Panc1 (cell line): ENCODE measurements around the gene NLRP7. TPM values are rescaled to one million over a fixed set of nuclear protein-coding genes. Genes with fewer than 3 reads are reported as not detected.
"Not testable (repeated sequence)": the region's sequence is repeated elsewhere in the genome, so short reads cannot be mapped to it uniquely, and the experiment has no call there.

ENCODE experiments used
- ATAC-seq: fragments of 200-7000 bp; cut with Tn5 transposase; 2 replicates; pipeline ENCODE4 v1.9.1; 2020; ENCODE audit warnings: mild to moderate bottlenecking, moderate library complexity
- BruUV-seq: library from RNA; stranded (reverse); fragments of 400-500 nt; replicated peaks from 2 replicates; lab custom pipeline; 2021; lab: Mats Ljungman, UMichigan
- CTCF ChIA-PET: fragments of 300-600 bp; sonication (Branson Sonifier 250); formaldehyde crosslinking; loops from one replicate; lab custom pipeline; 2022; ENCODE audit warnings: antibody characterized with exemption; lab: Charles Lee
- POLR2A ChIA-PET: fragments of 300-600 bp; sonication (Branson Sonifier 250); formaldehyde crosslinking; loops from one replicate; lab custom pipeline; 2022; ENCODE audit warnings: antibody characterized with exemption; lab: Charles Lee
- DNase-seq: peaks from one replicate; pipeline ENCODE4 v3.0.0-alpha.2; 2010; ENCODE audit warnings: low read depth, low spot score
- H3K27ac ChIP-seq: 2 replicates; pipeline ENCODE4 v1.5.1; 2011; ENCODE audit warnings: mild to moderate bottlenecking, low read length, inconsistent platforms
- H3K27me3 ChIP-seq: fragments of 200-500 bp; sonication (Bioruptor generic); 2 replicates; pipeline ENCODE4 v1.6.0; 2014; ENCODE audit warnings: low read length, inconsistent platforms; ENCODE audit not compliant: control insufficient read depth, insufficient read depth
- H3K36me3 ChIP-seq: fragments of 200-500 bp; sonication (Bioruptor generic); 2 replicates; pipeline ENCODE4 v1.5.1; 2014; ENCODE audit warnings: inconsistent platforms, mild to moderate bottlenecking, low read length, moderate library complexity; ENCODE audit not compliant: control insufficient read depth, insufficient read depth
- H3K4me1 ChIP-seq: 2 replicates; pipeline ENCODE4 v1.5.1; 2011; ENCODE audit warnings: inconsistent platforms, mild to moderate bottlenecking, low read length, moderate library complexity; ENCODE audit not compliant: control insufficient read depth, insufficient read depth
- H3K4me3 ChIP-seq, 2 experiments: 2 replicates each; pipeline ENCODE4 v1.5.1; 2011 to 2012; ENCODE audit warnings: low read depth in 2 of 2, low read length in 2 of 2, mild to moderate bottlenecking in 2 of 2, inconsistent platforms in 1 of 2, moderate library complexity in 1 of 2
- H3K9me3 ChIP-seq: fragments of 200-500 bp; sonication (Bioruptor generic); 2 replicates; pipeline ENCODE4 v1.5.1; 2014; ENCODE audit warnings: low read depth, mild to moderate bottlenecking, inconsistent platforms, low read length, moderate library complexity; ENCODE audit not compliant: control insufficient read depth, insufficient read depth
- POLR2AphosphoS5 ChIP-seq: IDR thresholded peaks from 2 replicates; pipeline ENCODE4 v1.6.1; 2012; ENCODE audit warnings: mild to moderate bottlenecking, low read depth, low read length, moderate library complexity
- SIN3A ChIP-seq: IDR thresholded peaks from 2 replicates; pipeline ENCODE4 v1.6.1; 2012; ENCODE audit warnings: low read depth, mild to moderate bottlenecking, low read length, moderate library complexity, borderline replicate concordance; ENCODE audit not compliant: insufficient read depth
- TCF7L2 ChIP-seq: IDR thresholded peaks from 2 replicates; pipeline ENCODE4 v1.6.1; 2011; ENCODE audit warnings: mild to moderate bottlenecking, low read depth, low read length, inconsistent platforms
- in situ Hi-C: cut with HindIII; loops from 2 replicates; pipeline ENCODE4 v1.10.0; 2016; ENCODE audit warnings: low sequenced_read_pairs, low pct_unique_long_range_greater_than_20kb
- intact Hi-C: fragments of 100-400 bp; cut with micrococcal nuclease; formaldehyde crosslinking; loops from one replicate; pipeline ENCODE4 v1.10.0; 2022; ENCODE audit not compliant: unreplicated experiment
- total RNA-seq: library from RNA; stranded (reverse); gene quantifications from one replicate; pipeline ENCODE4 v1.2.1, GENCODE V29; 2021; ENCODE audit not compliant: unreplicated experiment
- TF ChIP-seq, protein P1 (sequence below), 2 experiments: IDR thresholded peaks; 2 replicates each; pipeline ENCODE4 v1.6.1; 2011 to 2012; ENCODE audit warnings: low read depth in 2 of 2, control low read depth in 1 of 2, low read length in 1 of 2, mild to moderate bottlenecking in 1 of 2, moderate library complexity in 1 of 2; ENCODE audit not compliant: insufficient read depth in 1 of 2
- TF ChIP-seq, protein P2 (sequence below): fragments of 450-650 bp; IDR thresholded peaks from 2 replicates; pipeline ENCODE4 v1.5.1; 2017; ENCODE audit warnings: mild to moderate bottlenecking

NLRP7 gene
- total RNA-seq, 1 experiment from 2014 or later, result not detected

DNA sequence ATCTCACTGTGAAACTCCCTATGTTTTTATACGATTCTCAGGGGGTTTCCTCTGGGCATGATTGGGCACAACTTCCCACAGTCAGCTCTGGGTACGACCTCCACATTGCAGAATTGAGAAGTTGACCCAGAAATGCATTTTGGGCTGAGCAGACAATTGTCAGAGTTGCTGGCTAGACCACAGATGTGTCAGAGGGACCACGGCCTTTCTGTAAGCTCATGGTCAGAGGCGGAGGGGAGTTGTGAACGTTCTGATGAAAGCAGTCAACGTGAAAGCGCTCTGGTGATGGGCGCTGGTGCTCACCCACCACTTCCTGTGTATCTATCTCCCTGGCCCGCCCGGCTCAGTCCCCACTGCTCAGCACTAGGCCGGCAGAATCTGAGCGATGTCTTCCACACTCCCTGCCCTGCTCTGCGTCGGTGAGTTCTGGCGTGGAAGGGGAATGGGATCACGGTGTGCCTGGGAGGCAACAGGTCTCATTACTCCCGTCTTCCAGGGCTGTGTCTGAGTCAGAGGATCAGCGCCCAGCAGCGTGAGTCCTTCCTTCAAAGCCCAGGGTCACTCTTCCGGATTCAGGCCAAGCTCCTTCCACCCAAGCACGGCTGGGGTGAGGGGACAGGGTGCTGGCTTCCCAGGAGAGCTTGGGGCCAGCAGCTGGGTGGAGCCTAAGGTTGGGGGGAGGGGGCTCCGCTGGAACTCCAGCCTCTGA, 41.4 kb downstream of the NLRP7 start, which contains the start of gene NCR1:
TSS of gene NCR1 (plus strand) at position 346 of the 709 bp plus-strand sequence. CDS start at position 386, 40 bp downstream.
- in situ Hi-C loops, result no loop called here

DNA sequence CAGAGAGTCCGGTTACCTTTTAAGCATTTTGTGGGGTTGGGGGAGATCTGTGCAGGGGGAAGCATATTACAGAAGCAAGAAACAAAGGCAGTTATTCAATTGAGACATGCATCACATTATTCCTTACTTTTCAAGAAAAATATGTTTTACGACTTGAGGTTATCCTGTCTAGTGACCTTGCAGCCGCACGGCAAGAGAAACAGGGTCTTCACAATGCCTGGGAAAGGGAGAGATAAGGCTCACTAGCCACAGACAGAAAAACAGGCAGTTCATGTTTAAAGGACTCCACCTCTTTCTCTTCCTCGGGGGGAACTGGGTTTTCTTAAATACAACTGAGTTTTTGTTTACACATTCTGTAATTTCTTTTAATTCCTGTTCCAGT, 41.9 kb downstream of the NLRP7 start:
- Histone ChIP-seq H3K27me3 (no peaks in the 10 kb centered on the region), H3K4me3 (no peak overlapping the region), H3K36me3 (no peaks in the 10 kb centered on the region), H3K27ac (no peak overlapping the region), H3K9me3 (no peaks in the 10 kb centered on the region), H3K4me1 (no peaks in the 10 kb centered on the region)
- TF ChIP-seq, protein P1, sequence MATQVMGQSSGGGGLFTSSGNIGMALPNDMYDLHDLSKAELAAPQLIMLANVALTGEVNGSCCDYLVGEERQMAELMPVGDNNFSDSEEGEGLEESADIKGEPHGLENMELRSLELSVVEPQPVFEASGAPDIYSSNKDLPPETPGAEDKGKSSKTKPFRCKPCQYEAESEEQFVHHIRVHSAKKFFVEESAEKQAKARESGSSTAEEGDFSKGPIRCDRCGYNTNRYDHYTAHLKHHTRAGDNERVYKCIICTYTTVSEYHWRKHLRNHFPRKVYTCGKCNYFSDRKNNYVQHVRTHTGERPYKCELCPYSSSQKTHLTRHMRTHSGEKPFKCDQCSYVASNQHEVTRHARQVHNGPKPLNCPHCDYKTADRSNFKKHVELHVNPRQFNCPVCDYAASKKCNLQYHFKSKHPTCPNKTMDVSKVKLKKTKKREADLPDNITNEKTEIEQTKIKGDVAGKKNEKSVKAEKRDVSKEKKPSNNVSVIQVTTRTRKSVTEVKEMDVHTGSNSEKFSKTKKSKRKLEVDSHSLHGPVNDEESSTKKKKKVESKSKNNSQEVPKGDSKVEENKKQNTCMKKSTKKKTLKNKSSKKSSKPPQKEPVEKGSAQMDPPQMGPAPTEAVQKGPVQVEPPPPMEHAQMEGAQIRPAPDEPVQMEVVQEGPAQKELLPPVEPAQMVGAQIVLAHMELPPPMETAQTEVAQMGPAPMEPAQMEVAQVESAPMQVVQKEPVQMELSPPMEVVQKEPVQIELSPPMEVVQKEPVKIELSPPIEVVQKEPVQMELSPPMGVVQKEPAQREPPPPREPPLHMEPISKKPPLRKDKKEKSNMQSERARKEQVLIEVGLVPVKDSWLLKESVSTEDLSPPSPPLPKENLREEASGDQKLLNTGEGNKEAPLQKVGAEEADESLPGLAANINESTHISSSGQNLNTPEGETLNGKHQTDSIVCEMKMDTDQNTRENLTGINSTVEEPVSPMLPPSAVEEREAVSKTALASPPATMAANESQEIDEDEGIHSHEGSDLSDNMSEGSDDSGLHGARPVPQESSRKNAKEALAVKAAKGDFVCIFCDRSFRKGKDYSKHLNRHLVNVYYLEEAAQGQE (IDR thresholded peaks at IDR 0.05; ENCODE audit: insufficient read depth in 1 of 2, low read depth in 2 of 2, low read length in 1 of 2), result no peak
- TF ChIP-seq, protein P2, sequence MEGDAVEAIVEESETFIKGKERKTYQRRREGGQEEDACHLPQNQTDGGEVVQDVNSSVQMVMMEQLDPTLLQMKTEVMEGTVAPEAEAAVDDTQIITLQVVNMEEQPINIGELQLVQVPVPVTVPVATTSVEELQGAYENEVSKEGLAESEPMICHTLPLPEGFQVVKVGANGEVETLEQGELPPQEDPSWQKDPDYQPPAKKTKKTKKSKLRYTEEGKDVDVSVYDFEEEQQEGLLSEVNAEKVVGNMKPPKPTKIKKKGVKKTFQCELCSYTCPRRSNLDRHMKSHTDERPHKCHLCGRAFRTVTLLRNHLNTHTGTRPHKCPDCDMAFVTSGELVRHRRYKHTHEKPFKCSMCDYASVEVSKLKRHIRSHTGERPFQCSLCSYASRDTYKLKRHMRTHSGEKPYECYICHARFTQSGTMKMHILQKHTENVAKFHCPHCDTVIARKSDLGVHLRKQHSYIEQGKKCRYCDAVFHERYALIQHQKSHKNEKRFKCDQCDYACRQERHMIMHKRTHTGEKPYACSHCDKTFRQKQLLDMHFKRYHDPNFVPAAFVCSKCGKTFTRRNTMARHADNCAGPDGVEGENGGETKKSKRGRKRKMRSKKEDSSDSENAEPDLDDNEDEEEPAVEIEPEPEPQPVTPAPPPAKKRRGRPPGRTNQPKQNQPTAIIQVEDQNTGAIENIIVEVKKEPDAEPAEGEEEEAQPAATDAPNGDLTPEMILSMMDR, result no peak
- TF ChIP-seq TCF7L2 (no peak), POLR2AphosphoS5 (no peak), SIN3A (no peak)
- DNase-seq (no peak), ATAC-seq (no peak)
- no TSS peak for BruUV-seq
- POLR2A ChIA-PET, result no interaction called here
- intact Hi-C loops, result no loop called here
- CTCF ChIA-PET, result no interaction called here
- in situ Hi-C loops, result no loop called here

More for the DNA sequence above, 41.4 kb downstream of the NLRP7 start, which contains the start of gene NCR1:
- no peak within 1 kb of the TSS for H3K4me3 ChIP-seq
- ChIA-PET CTCF (no interaction called here), POLR2A (no interaction called here)
- BruUV-seq, result no TSS peak
- no peak within 1 kb of the TSS for H3K27ac ChIP-seq
- intact Hi-C loops, result no loop called here
- H3K27me3 ChIP-seq, result no peaks in the 10 kb centered on the region
- no peak for TF ChIP-seq POLR2AphosphoS5
- H3K4me1 ChIP-seq, result no peaks in the 10 kb centered on the region
- H3K36me3 ChIP-seq, result no peaks in the 10 kb centered on the region
- no peaks in the 10 kb centered on the region for H3K9me3 ChIP-seq
- ATAC-seq (peak; percentile 60; the same call in 1 of the 2 replicates), DNase-seq (no peak)

DNA sequence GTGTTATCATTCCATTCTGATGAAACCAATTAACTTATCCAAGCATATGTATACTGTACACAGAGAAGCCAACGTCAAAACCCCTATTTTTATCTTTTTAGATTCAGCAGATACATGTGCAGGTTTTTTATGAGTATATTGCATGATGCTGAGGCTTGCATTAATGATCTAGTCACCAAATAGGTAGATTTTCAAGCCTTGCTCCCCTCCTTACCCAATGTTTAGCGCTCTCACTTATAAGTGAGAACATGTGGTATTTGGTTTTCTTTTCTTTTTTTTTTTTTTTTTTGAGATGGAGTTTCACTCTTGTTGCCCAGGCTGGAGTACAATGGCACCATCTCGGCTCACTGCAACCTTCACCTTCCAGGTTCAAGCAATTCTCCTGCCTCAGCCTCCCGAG, 43.1 kb downstream of the NLRP7 start:
- BruUV-seq, H3K4me3 ChIP-seq, H3K27me3 ChIP-seq, DNase-seq, H3K9me3 ChIP-seq, in situ Hi-C loops, H3K4me1 ChIP-seq, ATAC-seq, intact Hi-C loops, H3K27ac ChIP-seq, POLR2A ChIA-PET, H3K36me3 ChIP-seq: not testable (repeated sequence)
- CTCF ChIA-PET, result interaction anchor here (0.6 kb wide), 2 partner anchors 15 to 17 kb away, joined by 4 to 5 read pairs; no protein-coding TSS in a partner anchor
